ENCODE results near the gene OR2AG1. TPM values are rescaled to one million over a fixed set of nuclear protein-coding genes. Genes with fewer than 3 reads are reported as not detected.

The OR2AG1 gene
- total and polyA plus RNA-seq, 2 of the 4 experiments (the other 2 are of a cell fraction): not detected

DNA sequence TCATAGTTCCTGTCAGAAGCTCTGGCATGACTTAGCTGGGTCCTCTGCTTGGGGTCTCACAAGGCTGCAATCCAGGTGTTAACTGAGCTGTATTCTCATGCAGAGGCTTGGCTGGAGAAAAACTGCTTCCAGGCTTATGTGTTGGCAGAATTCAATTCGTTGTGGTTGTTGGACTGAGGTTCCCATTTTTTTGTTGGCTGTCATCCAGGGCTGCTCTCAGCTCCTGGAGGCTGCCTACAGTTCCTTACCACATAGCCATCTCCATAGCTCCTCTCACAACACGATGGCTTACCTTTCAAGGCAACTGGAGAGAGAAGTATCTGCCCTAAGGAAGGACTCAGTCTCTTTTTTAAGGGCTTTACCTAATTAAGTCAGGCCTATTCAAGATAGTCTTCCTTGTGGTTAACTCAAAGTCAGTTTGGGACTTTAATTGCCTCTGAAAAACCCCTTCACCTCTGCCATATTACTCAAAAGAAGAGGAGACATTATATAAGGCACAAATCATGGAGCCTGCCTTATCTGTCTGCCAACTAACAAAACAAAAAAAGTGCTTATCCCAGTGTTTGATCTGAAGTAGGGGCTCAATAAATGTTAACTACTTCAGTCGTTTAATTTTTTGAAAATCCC lies 46.2 kb upstream of the OR2AG1 start:
- intact Hi-C loops (cut with micrococcal nuclease): no loop called here

More for the DNA sequence above, 46.2 kb upstream of the OR2AG1 start:
- Histone ChIP-seq H3K36me3 (ENCODE audit: control insufficient read depth, insufficient read depth, low read length) (no peaks in the 10 kb centered on the region), H3K79me1 (ENCODE audit: low read depth in 1 of 2, low read length in 2 of 2) (no peaks in the 10 kb centered on the region), H3K23ac (ENCODE audit: low read depth, low read length) (no peak overlapping the region), H3K4me2 (ENCODE audit: low read depth, low read length) (no peak overlapping the region), H4K5ac (ENCODE audit: low read depth, low read length) (no peak overlapping the region), H2BK120ac (ENCODE audit: low read depth, low read length) (no peak overlapping the region), H2BK15ac (ENCODE audit: low read depth, low read length) (no peak overlapping the region), H3K4me1 (ENCODE audit: control insufficient read depth, insufficient read depth, low read length) (no peaks in the 10 kb centered on the region), H3K9ac (ENCODE audit: low read depth, low read length) (no peak overlapping the region), H2BK5ac (ENCODE audit: low read depth, low read length, poor library complexity, severe bottlenecking) (no peak overlapping the region), H2AFZ (replicated peaks; ENCODE audit: low read length, poor library complexity) (no peak overlapping the region), H2AK9ac (replicated peaks; ENCODE audit: low read depth, low read length, poor library complexity) (no peak overlapping the region), H2BK20ac (ENCODE audit: low read depth, low read length) (no peak overlapping the region), H4K8ac (ENCODE audit: low read depth in 2 of 2, low read length in 2 of 2) (no peak overlapping the region), H3K4me3 (ENCODE audit: insufficient read depth, low read depth, low read length) (no peak overlapping the region), H2AK5ac (ENCODE audit: low read depth, low read length) (no peak overlapping the region), H3K27me3 (ENCODE audit: control insufficient read depth, insufficient read depth, low read length) (no peaks in the 10 kb centered on the region), H3K27ac (ENCODE audit: insufficient read depth, low read length) (no peak overlapping the region), H3K18ac (ENCODE audit: low read depth, low read length) (no peak overlapping the region), H4K91ac (ENCODE audit: insufficient read depth, low read depth, low read length) (no peak overlapping the region), H3K4ac (ENCODE audit: low read depth, low read length) (no peak overlapping the region), H4K20me1 (ENCODE audit: insufficient read depth, low read length) (no peaks in the 10 kb centered on the region), H3K56ac (ENCODE audit: extremely low read depth, insufficient read depth, low read length) (no peak overlapping the region), H3K14ac (replicated peaks; ENCODE audit: low read depth, low read length) (no peak overlapping the region), H3K9me1 (ENCODE audit: insufficient read depth, low read length) (no peaks in the 10 kb centered on the region), H3K9me3 (ENCODE audit: control insufficient read depth, insufficient read depth, low read length) (no peaks in the 10 kb centered on the region)
- ChIA-PET POLR2A (ENCODE audit: unreplicated experiment) (no interaction called here), CTCF (no interaction called here)
- in situ Hi-C loops (cut with MboI; ENCODE audit: low sequenced_read_pairs): no loop called here
- ATAC-seq (ENCODE audit: low read depth): no peak
- no peak for TF ChIP-seq MXI1 (IDR thresholded peaks at IDR 0.05; ENCODE audit: borderline replicate concordance, low read depth, low read length)
- TF ChIP-seq SMC3 (IDR thresholded peaks at IDR 0.05; ENCODE audit: low read depth, low read length): no peak
- TF ChIP-seq FOS (IDR thresholded peaks at IDR 0.05; ENCODE audit: low read depth, low read length): no peak
- TF ChIP-seq BHLHE40 (IDR thresholded peaks at IDR 0.05; ENCODE audit: low read depth, low read length): no peak
- TF ChIP-seq CHD1 (IDR thresholded peaks at IDR 0.05; ENCODE audit: low read depth, low read length): no peak
- no peak for TF ChIP-seq RFX5 (IDR thresholded peaks at IDR 0.05; ENCODE audit: low read depth, low read length)
- TF ChIP-seq RAD21 (IDR thresholded peaks at IDR 0.05; ENCODE audit: low read length): no peak
- no peak for TF ChIP-seq CEBPB (IDR thresholded peaks at IDR 0.05; ENCODE audit: low read depth, low read length)
- TF ChIP-seq, protein P1, sequence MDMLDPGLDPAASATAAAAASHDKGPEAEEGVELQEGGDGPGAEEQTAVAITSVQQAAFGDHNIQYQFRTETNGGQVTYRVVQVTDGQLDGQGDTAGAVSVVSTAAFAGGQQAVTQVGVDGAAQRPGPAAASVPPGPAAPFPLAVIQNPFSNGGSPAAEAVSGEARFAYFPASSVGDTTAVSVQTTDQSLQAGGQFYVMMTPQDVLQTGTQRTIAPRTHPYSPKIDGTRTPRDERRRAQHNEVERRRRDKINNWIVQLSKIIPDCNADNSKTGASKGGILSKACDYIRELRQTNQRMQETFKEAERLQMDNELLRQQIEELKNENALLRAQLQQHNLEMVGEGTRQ (IDR thresholded peaks at IDR 0.05; ENCODE audit: low read depth, low read length): no peak
- no peak for TF ChIP-seq MAFK (IDR thresholded peaks at IDR 0.05; ENCODE audit: low read depth, low read length)
- no peak for TF ChIP-seq RCOR1 (IDR thresholded peaks at IDR 0.05; ENCODE audit: insufficient replicate concordance, low read length)
- dilution Hi-C loops (cut with HindIII; ENCODE audit: low sequenced_read_pairs, unreplicated experiment): no loop called here
- DNase-seq: no peak
- no CpG with 5 or more reads among the region's 3 CpGs for WGBS, 2 experiments (ENCODE audit: extremely low coverage in 2 of 2, insufficient read length in 1 of 2)
- no TSS peak for BruUV-seq (replicated peaks)
